D721Med (cell line): ENCODE measurements around the gene CYP4F8.
"Not testable (repeated sequence)": the region's sequence is repeated elsewhere in the genome, so short reads cannot be mapped to it uniquely, and the experiment has no call there.

Source experiments
- DNase-seq: peaks from one replicate; pipeline ENCODE4 v3.0.0; 2011; ENCODE audit warnings: low spot score; ENCODE audit not compliant: insufficient read length
- FAIRE-seq: peaks from 2 replicates; lab custom pipeline; 2011; peaks lifted over from hg19 to GRCh38; lab: Jason Lieb, UNC
- TF ChIP-seq, protein P1 (sequence below): IDR thresholded peaks from 2 replicates; pipeline ENCODE4 v1.5.1; 2012; ENCODE audit warnings: mild to moderate bottlenecking, control low read depth; ENCODE audit not compliant: insufficient read depth; ENCODE audit errors: missing control alignments

Gene CYP4F8

GRCh38 chr19:15644066-15644741, 29.2 kb downstream of the CYP4F8 start:
- TF ChIP-seq, protein P1, sequence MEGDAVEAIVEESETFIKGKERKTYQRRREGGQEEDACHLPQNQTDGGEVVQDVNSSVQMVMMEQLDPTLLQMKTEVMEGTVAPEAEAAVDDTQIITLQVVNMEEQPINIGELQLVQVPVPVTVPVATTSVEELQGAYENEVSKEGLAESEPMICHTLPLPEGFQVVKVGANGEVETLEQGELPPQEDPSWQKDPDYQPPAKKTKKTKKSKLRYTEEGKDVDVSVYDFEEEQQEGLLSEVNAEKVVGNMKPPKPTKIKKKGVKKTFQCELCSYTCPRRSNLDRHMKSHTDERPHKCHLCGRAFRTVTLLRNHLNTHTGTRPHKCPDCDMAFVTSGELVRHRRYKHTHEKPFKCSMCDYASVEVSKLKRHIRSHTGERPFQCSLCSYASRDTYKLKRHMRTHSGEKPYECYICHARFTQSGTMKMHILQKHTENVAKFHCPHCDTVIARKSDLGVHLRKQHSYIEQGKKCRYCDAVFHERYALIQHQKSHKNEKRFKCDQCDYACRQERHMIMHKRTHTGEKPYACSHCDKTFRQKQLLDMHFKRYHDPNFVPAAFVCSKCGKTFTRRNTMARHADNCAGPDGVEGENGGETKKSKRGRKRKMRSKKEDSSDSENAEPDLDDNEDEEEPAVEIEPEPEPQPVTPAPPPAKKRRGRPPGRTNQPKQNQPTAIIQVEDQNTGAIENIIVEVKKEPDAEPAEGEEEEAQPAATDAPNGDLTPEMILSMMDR: no peak
- DNase-seq: no peak
- no peak for FAIRE-seq

DNA sequence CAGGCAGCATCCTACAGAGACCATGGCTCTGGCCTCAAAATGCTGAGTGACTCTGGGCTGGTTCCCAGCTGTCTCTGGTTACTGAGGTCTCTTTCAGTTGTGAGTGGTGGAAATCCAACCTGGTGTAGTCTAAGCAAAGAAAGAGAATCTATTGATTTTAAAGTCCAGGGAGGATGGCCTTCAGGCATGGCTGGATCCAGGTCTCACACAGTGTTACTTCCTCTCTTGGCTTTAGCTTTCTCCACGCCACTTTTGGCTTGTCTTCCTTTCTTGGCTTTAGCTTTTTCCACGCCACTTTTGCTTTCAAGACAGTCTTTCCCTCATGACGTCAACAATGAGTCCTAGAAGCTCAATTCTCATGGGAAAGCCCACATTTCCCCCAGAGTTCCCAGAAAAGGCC, 29.8 kb downstream of the CYP4F8 start:
- TF ChIP-seq, protein P1: no peak
- DNase-seq (no peak), FAIRE-seq (no peak)

- DNase-seq (no peak), FAIRE-seq (no peak)
- TF ChIP-seq, protein P1: no peak
Measured at GRCh38 chr19:15649526-15649925, 34.5 kb downstream of the CYP4F8 start.

DNA sequence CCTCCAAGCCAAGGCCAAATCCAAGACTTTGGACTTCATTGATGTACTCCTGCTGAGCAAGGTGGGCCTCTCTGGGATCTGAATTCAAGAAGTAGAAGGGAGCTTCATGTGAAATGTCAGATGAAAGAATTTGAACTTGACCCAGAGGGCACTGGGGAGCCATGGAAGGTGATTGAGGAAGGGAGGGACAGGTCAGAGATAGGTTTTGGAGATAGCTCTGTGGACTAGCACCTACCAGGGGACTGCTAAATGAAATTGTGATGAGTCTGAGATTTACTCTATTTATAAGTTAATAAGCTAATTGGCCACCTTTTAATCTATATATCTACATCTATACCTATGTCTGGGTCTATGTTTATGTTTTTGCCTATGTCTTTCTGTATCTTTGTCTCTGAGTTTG, 35.1 kb downstream of the CYP4F8 start:
- FAIRE-seq, DNase-seq: not testable (repeated sequence)

DNA sequence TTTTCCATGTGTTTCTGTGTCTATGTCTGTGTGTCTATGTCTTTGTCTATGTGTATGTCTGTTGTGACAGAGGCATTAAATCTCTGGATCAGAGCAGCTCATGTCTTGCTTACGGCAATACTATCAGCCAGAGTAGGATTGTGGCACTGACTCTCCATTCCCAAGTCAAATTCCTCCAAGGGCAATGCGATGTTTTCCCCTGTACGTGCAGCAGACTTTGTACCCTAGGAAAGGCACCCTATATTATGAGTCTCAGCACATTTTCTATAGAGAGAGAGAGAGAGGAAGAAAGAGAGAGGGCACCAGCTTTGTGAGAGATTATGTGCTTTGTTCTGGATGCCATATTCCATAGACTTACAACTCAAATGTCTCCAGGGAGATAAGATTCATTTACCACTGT, 36.8 kb downstream of the CYP4F8 start:
- FAIRE-seq (no peak), DNase-seq (no peak)
- TF ChIP-seq, protein P1: no peak

- DNase-seq (no peak), FAIRE-seq (no peak)
- TF ChIP-seq, protein P1: no peak
Measured at GRCh38 chr19:15652559-15653278, 37.7 kb downstream of the CYP4F8 start.

DNA sequence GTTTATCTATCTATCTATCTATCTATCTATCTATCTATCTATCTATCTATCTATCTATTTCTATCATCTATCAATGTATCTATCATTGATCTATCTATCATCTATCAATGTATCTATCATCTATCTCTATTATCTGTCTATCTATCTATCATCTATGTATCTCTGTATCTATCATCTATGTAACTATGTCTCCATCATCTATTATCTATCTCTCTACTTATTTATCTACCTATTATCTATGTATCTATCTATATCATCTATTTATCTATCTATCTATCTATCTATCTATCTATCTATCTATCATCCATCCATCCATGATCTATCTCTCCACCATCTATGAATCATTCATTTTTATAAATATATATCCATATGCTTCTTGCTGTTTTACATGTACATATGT, 41.4 kb downstream of the CYP4F8 start:
- FAIRE-seq: no peak
- TF ChIP-seq, protein P1: no peak

More for the DNA sequence above, 41.4 kb downstream of the CYP4F8 start:
- DNase-seq: no peak
